MM.1S (cell line): ENCODE measurements around the gene KDM4B.

Experiments
- CTCF ChIP-seq: fragments of 300-600 bp; sonication (generic); IDR thresholded peaks from 2 replicates; pipeline ENCODE4 v1.5.1; 2016; ENCODE audit warnings: antibody characterized with exemption, low read length, mixed read lengths
- EZH2 ChIP-seq: fragments of 300-600 bp; sonication (generic); optimal IDR thresholded peaks from 2 replicates; pipeline ENCODE3; 2017; ENCODE audit warnings: low read depth, mild to moderate bottlenecking, antibody characterized with exemption, low read length, mixed read lengths
- EZH2phosphoT487 ChIP-seq: fragments of 300-600 bp; sonication (generic); IDR thresholded peaks from 2 replicates; pipeline ENCODE4 v1.6.1; 2018; ENCODE audit warnings: antibody characterized with exemption, low read length

- TF ChIP-seq EZH2 (no peak), CTCF (no peak), EZH2phosphoT487 (no peak)
These were observed 95.1 kb downstream of the KDM4B start for GRCh38 chr19:5063873-5064645.
